Measurements from ENCODE around the gene GLYR1.
"Not testable (repeated sequence)": the region's sequence is repeated elsewhere in the genome, so short reads cannot be mapped to it uniquely, and the experiment has no call there.

GLYR1 gene

GRCh38 chr16:4795181-4795827 is 51.8 kb downstream of the GLYR1 start, which contains the start of gene SMIM22:
Gene SMIM22, plus strand, starts transcription at chr16:4795369. Its CDS starts 366 bp downstream, at chr16:4795735.
- DNase-seq (ENCODE audit: insufficient read length, low spot score) (no peak), FAIRE-seq (no peak)

DNA sequence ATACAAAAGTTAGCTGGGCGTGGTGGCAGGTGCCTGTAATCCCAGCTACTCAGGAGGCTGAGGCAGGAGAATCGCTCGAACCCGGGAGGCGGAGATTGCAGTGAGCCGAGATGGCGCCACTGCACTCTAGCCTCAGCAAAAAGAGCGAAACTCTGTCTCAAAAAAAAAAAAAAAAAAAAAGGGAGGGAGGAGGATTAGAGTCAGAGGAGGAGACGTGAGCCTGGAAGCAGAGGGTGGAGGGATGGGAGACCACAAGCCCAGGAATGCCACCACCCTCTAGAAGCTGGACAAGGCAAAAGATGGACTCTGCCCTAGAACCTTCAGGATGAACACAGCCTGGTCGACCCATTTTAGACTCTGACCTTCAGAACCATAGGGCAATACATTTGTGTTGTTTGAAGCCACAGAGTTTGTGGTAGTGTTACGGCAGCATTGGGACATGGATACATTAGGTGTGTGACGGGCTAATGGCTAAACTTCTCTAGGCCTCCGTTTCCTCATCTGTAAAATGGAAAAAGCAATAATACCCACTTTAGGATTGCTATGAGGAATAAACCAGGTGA is 54.1 kb downstream of the GLYR1 start:
- no peak for FAIRE-seq
- no peak for DNase-seq (ENCODE audit: insufficient read length, low spot score)

GRCh38 chr16:4790871-4791270 is 56.2 kb downstream of the GLYR1 start:
- DNase-seq (ENCODE audit: insufficient read length, low spot score) (no peak), FAIRE-seq (no peak)

DNA sequence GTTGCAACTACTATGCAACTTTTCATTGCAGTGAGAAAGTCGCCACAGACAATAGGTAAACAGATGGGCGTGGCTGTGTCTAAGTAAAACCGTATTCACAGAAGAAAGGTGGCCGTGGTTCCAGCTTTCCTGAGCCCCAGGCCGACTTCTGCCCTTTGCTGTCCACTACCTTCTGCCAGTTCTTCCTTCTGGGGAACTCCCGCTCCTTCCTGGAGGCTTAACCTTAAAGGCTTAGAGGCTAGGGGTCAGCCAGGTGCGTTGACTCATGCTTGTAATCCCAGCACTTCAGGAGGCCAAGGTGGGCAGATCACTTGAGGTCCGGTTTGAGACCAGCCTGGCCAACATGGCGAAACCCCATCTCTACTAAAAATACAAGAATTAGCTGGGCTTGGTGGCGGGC is 56.8 kb downstream of the GLYR1 start:
- no peak for DNase-seq (ENCODE audit: insufficient read length, low spot score)
- no peak for FAIRE-seq

GRCh38 chr16:4788910-4789309 is 58.2 kb downstream of the GLYR1 start:
- FAIRE-seq: no peak
- no peak for DNase-seq (ENCODE audit: insufficient read length, low spot score)

- FAIRE-seq (no peak), DNase-seq (ENCODE audit: insufficient read length, low spot score) (no peak)
These were observed 58.6 kb downstream of the GLYR1 start for GRCh38 chr16:4788489-4788889.

- DNase-seq (ENCODE audit: insufficient read length, low spot score) (no peak), FAIRE-seq (no peak)
These were observed 59.2 kb downstream of the GLYR1 start, which contains the start of gene SEPTIN12 for GRCh38 chr16:4787627-4788482. Gene SEPTIN12, minus strand, starts transcription at chr16:4788345. Its CDS starts 700 bp downstream, at chr16:4787645.

- FAIRE-seq (no peak), DNase-seq (ENCODE audit: insufficient read length, low spot score) (no peak)
These were observed 60.0 kb downstream of the GLYR1 start for GRCh38 chr16:4787068-4787467.

GRCh38 chr16:4785758-4786433 is 61.2 kb downstream of the GLYR1 start:
- DNase-seq (ENCODE audit: insufficient read length, low spot score): no peak
- no peak for FAIRE-seq

- not testable (repeated sequence) for DNase-seq (ENCODE audit: insufficient read length, low spot score); FAIRE-seq
These were observed 62.6 kb downstream of the GLYR1 start for GRCh38 chr16:4784444-4784987.

GRCh38 chr16:4783951-4784336 is 63.1 kb downstream of the GLYR1 start:
- no peak for FAIRE-seq
- DNase-seq (ENCODE audit: insufficient read length, low spot score): no peak

GRCh38 chr16:4783251-4783950 is 63.7 kb downstream of the GLYR1 start:
- FAIRE-seq: no peak
- no peak for DNase-seq (ENCODE audit: insufficient read length, low spot score)

- DNase-seq (ENCODE audit: insufficient read length, low spot score) (no peak), FAIRE-seq (no peak)
These were observed 66.9 kb downstream of the GLYR1 start for GRCh38 chr16:4780235-4780634.

DNA sequence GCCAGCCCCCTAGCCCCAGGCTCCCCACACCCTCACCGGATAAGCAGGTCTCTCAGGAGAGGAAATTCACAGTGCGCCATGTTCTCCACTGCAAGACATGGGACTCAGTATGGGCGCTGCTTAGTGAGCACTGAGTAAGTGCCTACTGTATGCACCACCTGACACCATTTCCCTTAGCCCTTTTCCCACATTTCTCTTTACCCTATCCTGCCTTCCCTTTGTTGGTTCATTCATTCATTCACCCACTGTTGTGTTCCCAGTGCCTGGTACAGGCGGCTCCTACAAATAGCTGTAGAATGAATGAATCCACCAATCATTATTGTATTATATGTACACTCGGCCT is 69.1 kb downstream of the GLYR1 start:
- no peak for FAIRE-seq
- no peak for DNase-seq (ENCODE audit: insufficient read length, low spot score)

- no peak for DNase-seq (ENCODE audit: insufficient read length, low spot score)
- FAIRE-seq: no peak
These were observed 69.6 kb downstream of the GLYR1 start for GRCh38 chr16:4777339-4778049.

DNA sequence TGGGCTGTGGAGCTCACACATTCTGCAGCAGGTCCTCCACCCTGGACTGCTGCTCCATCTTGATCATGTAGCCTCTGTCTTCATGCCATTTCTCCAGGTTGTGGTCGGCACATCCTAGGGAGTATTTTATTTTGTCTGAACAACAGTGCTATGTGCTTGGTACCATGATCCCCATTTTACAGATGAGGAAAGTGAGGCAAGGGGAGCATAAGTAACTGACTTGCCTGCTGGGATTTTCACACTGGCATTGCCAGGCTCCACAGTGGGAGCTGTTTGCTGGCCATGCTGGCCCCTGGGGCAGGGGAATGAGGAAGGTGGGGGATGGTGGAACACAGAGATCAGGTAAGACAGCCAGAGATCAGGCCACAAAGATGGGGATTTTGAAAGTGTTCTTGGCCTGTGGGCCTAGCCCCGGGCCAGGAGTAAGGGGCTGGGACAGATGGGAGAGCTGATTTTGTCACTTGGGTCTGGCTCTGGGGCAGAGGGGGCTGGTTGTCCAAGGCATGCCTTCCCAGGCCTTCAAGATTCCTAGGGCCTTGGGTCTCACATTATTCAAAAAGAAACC is 70.9 kb downstream of the GLYR1 start:
- no peak for DNase-seq (ENCODE audit: insufficient read length, low spot score)
- FAIRE-seq: no peak

DNA sequence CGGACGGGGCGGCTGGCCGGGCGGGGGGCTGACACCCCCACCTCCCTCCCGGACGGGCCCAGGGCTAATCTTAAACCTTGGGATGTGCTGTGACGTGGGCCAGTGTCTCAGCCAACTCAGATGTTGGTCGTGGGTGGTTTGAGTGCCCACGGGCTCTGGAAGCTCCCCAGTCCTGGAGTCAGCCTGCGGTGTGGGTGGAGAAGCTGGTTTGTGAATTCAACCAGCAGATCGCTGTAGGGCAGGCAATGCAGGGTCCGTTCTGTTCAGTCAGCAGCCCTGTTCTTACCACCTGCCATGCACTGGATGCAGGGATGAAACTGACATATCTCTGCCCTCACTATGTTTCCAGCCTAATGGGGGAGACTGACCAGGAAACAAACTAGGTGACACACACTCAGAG is 72.1 kb downstream of the GLYR1 start:
- FAIRE-seq (no peak), DNase-seq (ENCODE audit: insufficient read length, low spot score) (no peak)

DNA sequence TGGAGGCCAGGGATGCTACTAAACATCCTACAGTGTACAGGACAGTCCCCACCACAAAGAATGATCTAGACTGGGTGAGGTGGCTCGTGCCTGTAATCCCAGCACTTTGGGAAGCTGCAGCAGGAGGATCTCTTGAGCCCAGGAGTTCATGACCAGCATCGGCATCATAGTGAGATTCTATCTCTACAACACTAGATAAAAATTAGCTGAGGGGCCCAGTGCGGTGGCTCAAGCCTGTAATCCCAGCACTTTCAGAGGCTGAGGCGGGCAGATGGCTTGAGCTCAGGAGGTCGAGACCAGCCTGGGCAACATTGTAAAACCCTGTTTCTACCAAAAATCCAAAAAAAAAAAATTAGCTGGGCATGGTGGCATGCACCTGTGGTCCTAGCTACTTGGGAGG is 74.7 kb downstream of the GLYR1 start:
- FAIRE-seq (no peak), DNase-seq (ENCODE audit: insufficient read length, low spot score) (no peak)

DNA sequence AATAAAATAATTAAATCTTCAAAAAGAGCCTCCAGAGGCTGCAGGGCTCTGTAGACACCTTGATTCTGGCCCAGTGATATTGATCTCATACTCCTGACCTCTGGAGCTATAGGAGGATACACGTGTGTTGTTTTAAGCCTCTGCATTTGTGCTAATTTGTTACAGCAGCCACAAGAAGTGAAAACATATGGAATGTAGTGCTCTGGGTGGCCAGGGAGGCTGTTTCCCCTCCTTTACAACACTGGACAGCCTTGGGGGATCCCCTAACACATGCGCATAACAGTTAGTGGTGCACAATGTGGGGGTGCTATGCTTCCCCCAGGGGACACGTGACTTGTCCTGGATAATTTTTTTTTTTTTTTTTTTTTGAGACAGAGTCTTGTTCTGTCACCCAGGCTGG is 75.4 kb downstream of the GLYR1 start:
- DNase-seq (ENCODE audit: insufficient read length, low spot score) (no peak), FAIRE-seq (no peak)

GRCh38 chr16:4769306-4769638 is 77.8 kb downstream of the GLYR1 start:
- FAIRE-seq: no peak
- DNase-seq (ENCODE audit: insufficient read length, low spot score): no peak

Measured in HTR-8/SVneo (cell line).